HG02798 (cell line): Measurements from ENCODE around the gene SH2D4B.

Source experiments
- ATAC-seq: cut with Tn5 transposase; IDR thresholded peaks from one replicate; pipeline ENCODE4 v1.9.1; 2021; ENCODE audit warnings: mild to moderate bottlenecking; ENCODE audit not compliant: unreplicated experiment, poor library complexity

SH2D4B gene

DNA sequence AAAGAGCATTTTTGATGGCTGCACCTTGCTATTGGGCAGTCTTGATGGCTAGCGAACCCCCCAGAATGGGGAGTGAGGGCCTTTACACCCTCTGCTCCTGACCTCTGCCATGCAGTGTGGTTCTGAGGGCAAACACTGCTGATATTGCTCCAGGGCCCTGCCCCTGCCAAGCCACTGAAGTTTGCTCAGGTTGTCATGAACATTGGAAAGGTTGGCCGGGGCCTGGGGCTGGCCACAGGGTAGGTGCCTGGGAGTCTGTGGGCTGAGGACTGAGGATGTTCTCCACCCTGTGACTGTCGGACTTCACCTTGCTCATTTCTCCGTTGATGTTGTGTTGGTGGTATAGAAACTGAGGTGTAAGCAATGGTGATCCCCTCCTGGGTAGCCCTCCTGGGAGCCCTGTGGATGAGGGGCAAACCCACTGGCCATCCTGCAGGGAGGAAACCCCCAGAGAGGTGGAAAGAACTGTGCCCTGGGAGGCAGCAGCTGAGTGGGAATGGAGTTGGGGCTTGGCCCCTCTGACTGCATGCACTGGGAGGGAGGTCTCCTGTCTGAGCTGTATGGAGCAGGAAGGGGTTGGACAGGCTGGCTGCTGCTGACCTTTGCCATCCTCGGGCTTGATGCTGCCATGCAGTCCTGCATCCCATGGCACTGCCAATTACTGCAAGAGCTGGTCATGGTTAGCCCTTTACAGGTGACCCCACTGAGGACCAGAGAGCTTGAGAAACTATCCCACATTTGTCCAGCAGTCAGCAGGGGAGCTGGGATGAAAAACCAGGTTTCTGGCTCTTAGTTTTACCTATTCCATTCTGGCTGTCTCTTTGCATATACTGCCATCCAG is 77.1 kb downstream of the SH2D4B start:
- ATAC-seq: no peak

DNA sequence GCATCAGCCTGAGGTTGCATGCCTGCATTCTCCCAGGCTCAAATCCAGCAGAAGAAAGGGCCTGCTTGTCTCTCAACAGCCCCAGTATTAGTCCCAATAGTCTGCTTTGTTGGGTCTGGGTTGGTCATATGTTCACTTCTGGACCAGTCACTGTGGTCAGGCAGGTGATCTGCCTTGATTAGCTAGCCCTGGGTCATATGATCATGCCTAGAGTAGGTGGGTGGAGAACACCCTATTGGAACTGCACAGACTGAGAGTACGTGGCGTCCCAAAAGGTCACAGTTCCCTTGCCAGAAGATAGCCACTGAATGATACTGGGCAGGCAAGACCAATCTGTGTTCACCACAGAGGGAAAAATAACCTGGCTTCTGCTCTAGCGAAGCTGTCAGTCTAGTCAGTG is 80.1 kb downstream of the SH2D4B start:
- no peak for ATAC-seq

DNA sequence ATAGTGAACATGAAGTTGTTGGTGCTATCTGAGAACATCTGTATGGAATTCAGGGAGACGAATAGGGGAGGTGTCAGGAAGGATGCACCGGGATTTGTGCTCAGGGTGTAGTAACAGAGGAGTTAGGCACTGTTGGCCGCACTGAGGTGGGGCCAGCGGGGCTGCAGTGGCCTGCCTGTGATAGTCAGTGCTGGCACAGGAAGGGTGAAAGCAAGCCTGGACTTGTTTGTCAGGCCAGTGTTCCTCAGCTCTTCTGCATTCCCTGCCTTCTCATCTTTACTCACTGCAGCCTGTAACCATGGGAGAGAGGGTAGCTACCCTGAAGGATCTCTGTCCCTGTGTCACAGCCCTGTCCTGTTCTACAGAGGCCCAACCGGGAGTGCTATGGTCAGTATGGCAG is 81.3 kb downstream of the SH2D4B start:
- ATAC-seq: no peak

DNA sequence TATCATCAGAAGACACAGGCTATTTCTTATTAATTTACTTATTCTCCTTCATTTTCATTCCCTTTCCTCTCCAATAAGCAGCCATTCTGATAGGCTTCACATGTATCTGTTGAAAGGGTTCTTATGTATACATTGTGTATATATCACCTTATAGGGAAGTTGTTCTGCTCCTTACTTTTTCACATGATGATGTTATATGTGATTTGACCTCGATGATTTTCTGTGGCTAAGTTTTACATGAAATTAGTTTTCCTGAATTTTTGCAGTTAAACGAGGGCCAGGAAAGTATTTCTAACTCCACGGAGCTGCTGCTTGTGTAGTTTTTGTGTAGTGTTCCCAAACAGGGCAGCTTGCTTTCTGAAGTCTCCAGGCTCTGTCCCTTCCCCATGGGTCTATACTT is 84.5 kb downstream of the SH2D4B start:
- ATAC-seq: no peak

DNA sequence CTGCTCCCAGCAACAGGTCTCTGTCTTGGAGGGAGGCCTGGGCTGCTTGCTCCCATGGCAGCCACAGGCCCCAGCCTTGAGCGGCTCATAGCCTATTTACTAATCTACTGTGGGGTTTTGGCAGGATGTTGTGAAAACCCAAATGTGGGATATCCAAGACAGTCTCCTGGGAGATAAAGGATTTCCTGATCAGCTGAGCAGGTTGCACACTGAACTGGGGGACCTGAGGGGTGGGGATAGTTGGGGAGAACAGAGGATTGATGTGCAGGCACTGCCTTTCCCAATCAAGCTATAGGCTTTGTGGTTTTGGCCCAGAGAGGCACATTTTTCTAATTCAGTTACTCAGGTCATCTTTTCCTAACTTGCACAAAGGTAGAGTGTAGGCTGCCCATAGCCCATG is 92.6 kb downstream of the SH2D4B start:
- no peak for ATAC-seq

DNA sequence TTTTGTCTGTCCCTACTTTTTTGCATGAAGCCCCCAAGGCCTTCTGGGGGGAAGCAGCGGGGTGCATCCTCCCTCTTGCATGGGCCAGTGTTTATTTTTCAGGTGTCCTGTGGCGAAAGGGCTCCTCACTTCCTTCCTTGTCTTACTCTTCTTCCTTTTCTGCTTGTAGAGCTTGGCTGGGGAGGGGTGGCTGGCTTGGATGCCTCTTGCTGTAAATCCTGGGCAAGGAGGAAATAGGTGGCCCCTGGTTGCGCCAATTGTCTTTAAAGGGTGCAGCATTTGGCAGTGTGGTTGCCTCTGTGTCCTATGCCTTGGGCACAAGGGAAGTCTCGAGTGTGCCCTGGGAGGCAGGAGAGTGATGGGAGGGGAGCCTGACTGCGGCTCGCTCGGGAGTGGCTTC is 95.0 kb downstream of the SH2D4B start:
- ATAC-seq: no peak

DNA sequence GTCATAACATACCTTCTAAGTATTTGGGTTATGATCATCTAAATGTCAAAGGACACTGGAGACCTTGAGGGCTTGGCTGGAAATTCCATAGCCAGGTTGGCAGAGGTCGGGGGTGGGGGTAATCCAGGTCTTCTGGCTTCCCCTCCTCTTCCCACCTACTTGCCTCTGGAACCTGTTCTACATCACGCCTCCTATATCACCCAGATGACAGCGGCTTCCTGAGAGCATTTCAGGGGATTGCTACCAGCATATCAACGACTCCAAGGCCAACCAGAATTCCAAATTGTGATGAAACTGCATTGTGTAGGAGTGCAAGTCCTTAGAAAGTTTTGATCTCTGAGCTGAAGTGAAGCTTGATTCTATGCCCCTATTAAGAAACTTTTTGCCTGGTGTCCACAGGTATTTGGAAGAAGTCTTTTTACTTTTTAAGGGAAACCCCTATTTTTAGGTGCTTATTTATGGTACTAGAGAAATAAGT is 95.7 kb downstream of the SH2D4B start:
- ATAC-seq: no peak

DNA sequence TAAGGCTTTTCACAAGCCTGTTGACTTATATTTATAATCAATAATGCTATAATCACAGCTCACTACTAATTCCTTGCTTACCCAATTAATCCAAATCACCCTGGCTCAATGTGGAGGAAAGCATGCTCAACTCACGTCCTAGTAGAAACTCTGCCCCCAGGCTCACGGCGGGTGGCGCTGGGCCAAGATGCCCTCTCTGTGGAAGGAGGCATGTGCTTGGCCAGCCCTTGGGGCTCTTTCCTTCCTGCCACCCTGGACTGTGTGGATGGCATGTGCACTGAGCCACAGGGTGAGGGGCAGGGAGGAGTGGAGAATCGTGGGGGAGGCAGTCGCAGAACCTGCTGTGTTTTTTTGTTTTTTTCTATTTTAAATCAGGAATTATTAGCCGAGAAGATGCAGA is 96.2 kb downstream of the SH2D4B start:
- ATAC-seq: no peak

DNA sequence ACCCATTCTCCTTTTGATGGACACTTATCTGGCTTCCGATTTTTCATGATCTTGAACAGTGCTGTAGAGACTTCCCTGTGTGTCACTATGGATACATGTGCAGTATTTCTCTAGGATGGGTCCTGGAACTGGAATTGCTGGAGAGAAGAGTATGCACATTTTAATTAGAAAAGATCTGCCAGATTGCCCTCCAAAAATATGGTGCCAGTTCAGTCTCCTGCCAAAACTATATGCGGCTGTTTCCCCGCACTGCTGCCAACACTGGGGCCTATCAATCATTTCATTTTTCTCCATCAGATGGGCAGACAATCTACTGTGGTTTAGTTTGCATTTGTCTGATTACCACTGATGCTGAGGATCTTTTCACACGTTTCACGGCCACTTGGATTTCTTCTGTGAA is 105.0 kb downstream of the SH2D4B start:
- no peak for ATAC-seq

DNA sequence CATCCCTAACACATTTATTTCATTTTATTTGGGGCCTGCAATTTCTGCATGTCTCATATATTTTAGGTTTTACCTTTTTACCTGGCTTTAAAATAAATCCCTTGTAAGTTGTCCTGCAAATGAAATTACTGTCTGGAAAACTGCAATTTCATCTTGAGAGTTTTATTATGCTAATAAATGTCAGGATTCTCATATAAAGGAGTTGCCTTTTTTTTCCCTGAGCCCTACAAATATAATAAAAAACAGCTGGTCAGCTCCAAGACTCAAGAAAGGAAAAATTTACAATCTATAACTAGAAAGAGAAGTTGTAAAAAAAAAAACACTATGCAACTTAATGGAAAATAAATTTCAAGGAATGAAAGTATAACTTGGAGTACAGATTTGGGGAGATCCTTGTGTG is 108.7 kb downstream of the SH2D4B start:
- no peak for ATAC-seq

DNA sequence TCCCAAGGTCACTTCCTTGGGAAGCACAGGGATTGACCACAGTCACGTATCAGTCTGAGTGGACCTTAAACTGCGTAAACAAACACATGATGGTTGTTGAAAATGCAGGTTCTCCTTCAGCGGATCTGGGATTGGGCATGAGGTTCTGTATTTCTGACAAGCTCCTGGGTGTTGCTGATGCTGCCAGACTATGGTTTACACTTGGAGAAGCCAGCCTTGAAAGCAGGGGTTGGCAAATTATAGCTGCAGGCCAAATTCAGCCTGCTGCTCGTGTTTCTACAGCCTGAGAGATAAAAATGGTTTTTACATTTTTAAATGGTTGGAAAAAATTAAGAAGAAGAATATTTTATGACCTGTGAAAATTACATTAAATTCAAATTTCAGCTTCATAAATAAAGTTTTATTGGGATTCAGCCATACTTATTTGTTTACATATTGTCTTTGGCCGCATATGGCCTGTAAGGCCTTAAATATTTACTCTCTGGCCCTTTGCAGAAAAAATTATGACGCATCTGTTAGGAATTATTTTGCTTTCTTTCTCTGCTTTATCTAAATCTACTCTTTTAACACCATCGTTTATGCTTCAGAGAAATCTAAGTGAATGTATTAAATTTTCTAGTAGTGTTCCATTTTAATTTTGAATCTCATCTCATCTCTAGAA is 109.6 kb downstream of the SH2D4B start:
- ATAC-seq: no peak

DNA sequence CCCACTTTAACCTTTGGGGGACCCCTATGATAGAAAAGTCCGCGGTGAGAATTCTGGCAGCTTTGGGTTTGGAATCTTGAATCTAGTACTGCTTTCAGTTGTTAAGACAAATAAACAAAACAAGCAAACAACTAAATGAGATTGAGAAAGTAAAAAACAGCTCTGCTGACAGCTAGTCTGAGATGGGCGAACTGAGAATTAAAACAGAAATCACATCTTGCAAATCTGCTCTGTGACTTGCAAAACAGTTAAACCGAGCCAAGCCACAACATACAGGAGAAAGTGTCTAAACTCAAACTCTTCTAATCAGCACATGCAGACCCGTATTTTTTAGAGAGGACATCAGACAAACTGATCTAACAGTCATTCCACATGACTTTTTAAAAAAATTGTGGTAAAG is 110.4 kb downstream of the SH2D4B start:
- no peak for ATAC-seq

DNA sequence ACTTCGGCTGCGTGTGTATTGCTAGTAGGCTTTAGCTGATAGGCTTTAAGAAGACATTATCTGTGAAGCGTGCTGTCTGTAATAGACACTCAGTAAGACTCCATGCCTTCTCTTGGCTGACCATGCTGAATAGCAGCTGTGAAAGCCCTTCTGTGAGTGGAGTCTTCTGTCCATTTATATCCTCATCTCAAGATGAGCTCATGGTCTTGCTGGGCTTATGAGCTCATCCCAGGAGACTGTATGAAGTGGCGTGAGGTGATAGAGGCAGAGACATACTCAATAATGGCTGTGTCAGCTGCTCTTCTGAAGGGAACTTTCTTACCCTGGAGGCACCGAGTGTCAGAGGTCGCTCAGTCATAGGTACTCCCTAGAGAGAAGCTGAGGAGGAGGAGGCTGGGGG is 111.5 kb downstream of the SH2D4B start:
- ATAC-seq: no peak

DNA sequence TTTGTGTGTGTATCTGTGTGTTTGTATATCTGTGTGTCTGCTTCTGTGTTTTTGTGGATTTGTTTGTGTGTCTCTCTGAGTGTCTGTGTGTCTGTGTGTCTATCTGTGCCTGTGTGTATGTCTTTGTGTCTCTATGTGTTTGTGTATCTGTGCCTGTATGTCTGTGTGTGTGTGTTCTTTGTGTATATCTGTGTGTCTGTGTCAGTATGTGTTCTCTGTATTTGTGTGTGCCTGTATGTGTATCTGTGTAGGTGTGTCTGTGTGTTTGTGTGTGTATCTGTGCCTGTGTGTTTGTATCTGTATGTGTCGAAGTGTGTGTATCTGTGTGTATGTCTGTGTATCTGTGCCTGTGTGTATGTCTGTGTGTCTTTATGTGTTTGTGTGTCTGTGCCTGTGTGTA is 118.2 kb downstream of the SH2D4B start:
- ATAC-seq: no peak

DNA sequence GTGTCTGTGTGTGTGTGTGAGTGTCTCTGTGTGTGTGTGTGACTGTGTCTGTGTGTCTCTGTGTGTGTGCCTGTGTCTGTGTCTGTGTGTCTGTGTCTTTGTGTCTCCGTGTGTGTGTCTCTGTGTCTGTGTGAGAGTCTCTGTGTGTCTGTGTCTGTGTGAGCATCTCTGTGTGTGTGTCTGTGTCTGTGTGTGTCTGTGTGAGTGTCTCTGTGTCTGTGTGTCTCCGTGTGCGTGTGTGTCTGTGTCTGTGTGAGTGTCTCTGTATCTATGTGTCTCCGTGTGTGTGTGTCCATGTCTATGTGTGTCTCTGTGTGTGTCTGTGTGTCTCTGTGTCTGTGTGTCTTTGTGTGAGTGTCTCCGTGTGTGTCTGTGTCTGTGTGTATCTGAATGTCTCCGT is 120.4 kb downstream of the SH2D4B start:
- ATAC-seq: no peak

DNA sequence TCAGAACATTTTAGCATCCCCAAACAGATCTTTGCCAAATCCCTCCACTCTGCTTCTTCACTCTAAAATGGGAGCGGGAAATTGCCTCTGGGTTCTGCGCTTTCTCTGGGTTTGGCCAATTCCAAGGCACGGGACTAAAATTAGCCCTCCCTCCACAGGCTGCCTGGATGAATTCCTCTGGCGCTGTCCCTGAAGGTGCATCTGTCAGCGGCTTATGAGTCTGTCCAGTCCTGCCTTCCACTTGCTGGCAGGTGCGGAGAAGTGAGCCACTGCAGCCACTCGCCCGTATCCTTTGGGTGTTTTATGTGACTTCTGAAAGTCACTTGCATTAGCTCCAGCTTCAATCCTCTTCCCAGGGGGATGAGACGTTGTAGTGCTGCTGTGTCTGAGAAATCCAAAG is 121.6 kb downstream of the SH2D4B start:
- ATAC-seq: no peak

DNA sequence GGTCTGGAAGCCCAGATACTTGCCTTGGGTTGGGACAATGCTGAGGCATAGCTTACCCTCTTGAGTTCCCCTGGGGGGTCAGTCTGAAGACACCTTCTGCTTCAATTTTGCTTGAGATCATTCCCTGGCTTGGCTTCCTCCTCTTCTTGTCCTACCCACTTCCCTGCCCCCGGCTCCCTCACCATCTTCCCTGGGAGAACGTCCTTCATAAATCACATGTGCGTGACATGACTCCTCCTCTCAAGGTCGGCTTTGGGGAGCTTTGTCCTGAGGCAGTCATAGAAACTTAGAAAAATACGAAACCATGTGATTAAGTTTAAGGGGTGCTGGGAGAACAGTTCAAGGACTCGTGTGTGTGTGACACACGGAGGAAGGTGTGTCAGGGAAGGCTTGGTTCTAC is 122.6 kb downstream of the SH2D4B start:
- no peak for ATAC-seq

DNA sequence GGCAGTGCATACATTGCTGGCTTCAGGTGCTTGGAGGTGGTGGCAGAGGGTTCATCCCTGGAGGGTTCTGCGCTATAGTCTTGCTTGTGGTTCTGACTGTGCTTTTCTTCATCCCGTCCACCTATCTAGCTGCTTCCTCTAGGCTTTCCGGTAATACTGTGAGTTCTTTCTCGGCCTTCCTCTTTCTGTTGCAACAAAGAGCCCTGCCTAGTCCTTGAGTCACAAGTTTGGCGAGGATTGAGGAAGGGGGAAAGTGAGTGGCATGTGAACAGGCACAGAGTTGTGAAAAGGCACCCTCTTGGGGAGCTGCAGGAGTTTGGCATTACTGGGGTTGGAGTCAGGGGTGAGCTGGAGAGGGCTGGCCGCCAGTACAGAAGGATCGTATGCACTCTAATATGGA is 123.0 kb downstream of the SH2D4B start:
- ATAC-seq: no peak

DNA sequence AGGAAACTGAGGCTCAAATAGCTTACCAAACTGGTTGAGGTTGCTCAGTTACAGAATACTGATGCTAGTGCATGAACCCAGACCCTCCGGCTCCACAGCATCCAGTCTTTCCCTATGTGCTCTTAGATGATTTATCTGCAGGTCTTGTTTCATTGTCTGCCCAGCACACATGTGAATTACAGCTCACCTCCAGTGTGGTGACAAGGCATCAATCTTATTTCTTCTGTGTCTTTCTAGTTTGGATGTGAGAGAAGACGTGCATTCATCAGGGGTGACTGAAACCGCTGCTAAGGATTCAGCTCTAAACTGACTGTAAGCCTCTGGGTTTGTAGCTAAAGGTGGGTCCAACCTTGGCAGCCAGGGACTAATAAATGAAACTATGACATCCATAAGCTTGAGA is 123.8 kb downstream of the SH2D4B start:
- no peak for ATAC-seq

DNA sequence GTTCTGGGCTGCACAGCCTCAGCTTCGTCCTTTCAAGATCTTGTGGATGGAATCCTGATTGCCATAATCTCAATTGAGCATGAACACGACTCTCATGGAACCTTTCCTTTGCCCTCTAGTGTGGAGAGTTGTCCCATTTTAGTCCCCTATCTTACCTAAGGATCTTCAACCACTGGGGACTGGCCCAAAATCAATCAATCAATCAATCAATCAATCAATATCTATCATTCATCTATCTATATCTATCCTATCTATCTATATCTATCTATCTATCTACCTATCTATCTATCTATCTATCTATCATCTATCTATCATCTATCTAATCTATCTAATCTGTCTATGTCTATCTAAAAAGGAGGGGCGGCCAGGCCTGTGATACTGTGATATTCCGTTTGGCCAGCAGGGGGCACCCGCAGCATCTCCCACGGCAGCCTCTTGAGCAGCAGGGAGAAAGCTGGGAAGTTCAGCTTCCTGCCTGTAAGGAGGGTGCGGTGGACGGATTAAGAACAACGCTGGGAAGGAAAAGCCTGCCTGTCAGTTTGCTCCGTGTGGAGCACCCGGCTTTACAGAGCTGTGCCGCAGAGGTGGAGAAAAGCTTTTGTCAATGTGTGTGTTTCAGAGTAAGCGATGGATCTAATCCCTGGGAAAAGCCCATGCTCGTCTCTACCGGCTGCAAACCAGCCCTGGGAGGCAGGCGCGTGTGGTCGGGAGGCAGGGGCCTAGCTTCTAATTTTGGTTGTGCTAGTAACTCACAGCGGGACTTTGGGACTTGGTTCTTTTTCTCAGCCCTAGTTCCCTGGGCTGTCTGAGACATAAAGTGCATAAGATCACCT is 124.9 kb downstream of the SH2D4B start:
- ATAC-seq: peak; percentile 83

DNA sequence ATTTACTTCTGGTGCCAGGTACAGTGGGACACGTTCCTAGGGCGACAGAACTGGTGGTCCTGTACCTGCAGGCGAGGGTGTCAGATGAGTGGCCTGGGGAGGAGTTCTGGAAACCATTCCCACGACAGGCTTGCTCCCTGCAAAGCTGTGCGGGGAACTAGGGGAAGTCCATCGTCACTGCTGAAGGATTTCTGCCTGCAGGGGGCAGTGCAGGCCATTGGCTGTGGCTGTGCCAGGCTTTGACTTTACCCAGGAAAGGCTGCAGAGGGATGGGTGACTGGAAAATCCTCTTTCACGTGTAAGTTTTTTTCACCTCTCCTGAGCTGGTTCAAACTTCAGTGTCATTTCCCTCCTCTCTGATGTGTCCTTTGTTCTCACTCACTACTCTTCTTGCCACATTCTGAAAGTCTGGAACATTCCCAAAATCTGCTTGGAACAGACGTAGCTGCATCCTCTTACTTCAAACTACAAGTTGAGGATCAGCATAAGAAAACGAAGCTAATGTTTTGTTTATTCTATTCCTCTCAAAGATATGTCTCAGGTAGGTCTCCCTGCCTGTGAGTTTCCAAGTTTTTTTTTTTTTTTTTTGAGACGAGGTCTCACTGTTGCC is 126.5 kb downstream of the SH2D4B start:
- peak; percentile 57 for ATAC-seq
